Cardiac muscle cell (in vitro differentiated cells and primary cell): ENCODE results near the gene HHAT. TPM values are rescaled to one million over a fixed set of nuclear protein-coding genes. Genes with fewer than 3 reads are reported as not detected.

Source experiments
- DNase-seq, 2 donors: peaks; one replicate each; pipeline versions ENCODE4 v3.0.0 to v3.0.0-alpha.2; 2010 to 2017; ENCODE audit warnings: low read depth in 1 of 2, low spot score in 1 of 2
- H3K27ac ChIP-seq: fragments of 200-600 bp; sonication (generic); 2 replicates; pipeline ENCODE4 v1.5.1; 2016
- H3K27me3 ChIP-seq: fragments of 200-600 bp; sonication (generic); 2 replicates; pipeline ENCODE4 v1.6.0; 2016; ENCODE audit warnings: control low read depth
- H3K36me3 ChIP-seq: fragments of 200-600 bp; sonication (generic); 2 replicates; pipeline ENCODE4 v1.5.1; 2016; ENCODE audit warnings: control low read depth
- H3K4me1 ChIP-seq: fragments of 200-600 bp; sonication (generic); 2 replicates; pipeline ENCODE4 v1.8.1; 2017; ENCODE audit warnings: low read depth, mild to moderate bottlenecking, mixed run types
- H3K4me3 ChIP-seq: fragments of 200-600 bp; sonication (generic); 2 replicates; pipeline ENCODE4 v1.5.1; 2016; ENCODE audit warnings: mild to moderate bottlenecking
- H3K9me3 ChIP-seq: fragments of 200-600 bp; sonication (generic); 2 replicates; pipeline ENCODE4 v1.5.1; 2017; ENCODE audit warnings: low read depth, mild to moderate bottlenecking, control low read depth
- polyA plus RNA-seq: library from polyadenylated mRNA; unstranded; fragments of >200 nt; fragmentation: Nextera tagmentation; extraction: Ambion mirVana; gene quantifications from 2 replicates; pipeline ENCODE4 v1.2.1, GENCODE V29; 2016
- total RNA-seq: library from RNA; depleted of rRNA; stranded (reverse); fragments of >200 nt; gene quantifications from 2 replicates; pipeline ENCODE4 v1.2.3, GENCODE V29; 2016
- TF ChIP-seq, protein P1 (sequence below): IDR thresholded peaks from 2 replicates; pipeline ENCODE4 v1.5.1; 2012; ENCODE audit warnings: low read depth, mild to moderate bottlenecking, low read length

The HHAT gene
- total and polyA plus RNA-seq, 2 experiments from 2014 or later = 3.6 to 8.4 TPM

DNA sequence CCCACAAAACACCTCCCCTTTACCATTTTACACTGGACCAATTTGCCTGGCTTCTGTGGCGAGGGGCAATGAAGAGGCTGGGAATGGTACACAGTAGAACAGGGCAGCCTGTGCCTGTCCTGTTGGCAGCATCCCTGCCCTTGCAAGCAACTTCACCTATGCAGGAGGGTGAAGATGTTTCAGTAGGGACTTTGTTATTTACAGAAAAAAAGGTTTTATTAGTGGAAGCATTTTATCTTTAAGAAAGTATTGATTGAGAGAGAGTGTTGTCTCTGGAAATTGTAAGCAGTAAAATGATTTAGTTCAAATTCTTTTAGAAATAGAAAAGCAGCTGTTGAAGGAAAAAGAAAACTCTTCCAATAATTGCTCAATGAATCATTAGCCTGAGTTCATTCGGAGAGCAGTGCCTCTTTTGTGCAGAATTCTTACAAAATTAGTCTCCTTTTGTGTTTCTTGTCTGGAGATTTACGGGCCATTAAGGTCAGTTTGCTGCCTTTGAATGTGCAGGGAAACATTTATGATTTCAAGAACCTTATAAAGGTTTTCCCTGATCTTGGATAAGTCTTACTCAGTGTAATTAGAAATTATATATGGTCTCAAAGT, 49.1 kb downstream of the HHAT start:
- TF ChIP-seq, protein P1, sequence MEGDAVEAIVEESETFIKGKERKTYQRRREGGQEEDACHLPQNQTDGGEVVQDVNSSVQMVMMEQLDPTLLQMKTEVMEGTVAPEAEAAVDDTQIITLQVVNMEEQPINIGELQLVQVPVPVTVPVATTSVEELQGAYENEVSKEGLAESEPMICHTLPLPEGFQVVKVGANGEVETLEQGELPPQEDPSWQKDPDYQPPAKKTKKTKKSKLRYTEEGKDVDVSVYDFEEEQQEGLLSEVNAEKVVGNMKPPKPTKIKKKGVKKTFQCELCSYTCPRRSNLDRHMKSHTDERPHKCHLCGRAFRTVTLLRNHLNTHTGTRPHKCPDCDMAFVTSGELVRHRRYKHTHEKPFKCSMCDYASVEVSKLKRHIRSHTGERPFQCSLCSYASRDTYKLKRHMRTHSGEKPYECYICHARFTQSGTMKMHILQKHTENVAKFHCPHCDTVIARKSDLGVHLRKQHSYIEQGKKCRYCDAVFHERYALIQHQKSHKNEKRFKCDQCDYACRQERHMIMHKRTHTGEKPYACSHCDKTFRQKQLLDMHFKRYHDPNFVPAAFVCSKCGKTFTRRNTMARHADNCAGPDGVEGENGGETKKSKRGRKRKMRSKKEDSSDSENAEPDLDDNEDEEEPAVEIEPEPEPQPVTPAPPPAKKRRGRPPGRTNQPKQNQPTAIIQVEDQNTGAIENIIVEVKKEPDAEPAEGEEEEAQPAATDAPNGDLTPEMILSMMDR = no peak
- Histone ChIP-seq H3K9me3 (no peaks in the 10 kb centered on the region), H3K36me3 (no peaks in the 10 kb centered on the region), H3K27ac (no peak overlapping the region), H3K4me1 (no peaks in the 10 kb centered on the region), H3K27me3 (no peaks in the 10 kb centered on the region), H3K4me3 (no peak overlapping the region)
- no peak for DNase-seq

DNA sequence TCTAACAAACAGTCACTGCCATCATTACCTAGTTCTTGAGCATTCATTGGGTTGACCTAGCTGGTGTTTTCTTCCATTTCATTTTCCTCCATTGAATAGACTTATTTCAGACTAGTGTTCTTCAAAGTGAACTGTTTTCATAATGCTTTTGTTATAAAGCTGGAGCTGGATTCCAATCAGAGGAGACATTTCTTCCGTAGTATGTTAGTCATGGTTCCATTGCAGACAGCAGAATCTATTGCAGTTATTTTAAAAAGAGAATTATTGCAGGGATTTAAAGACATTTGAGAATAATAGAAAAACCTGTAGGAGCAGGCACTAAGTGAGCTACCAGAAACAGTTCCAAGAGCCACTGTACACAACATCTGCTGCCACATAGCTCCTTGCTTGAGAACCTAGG, 50.0 kb downstream of the HHAT start:
- Histone ChIP-seq H3K27ac (no peak overlapping the region), H3K9me3 (no peaks in the 10 kb centered on the region), H3K36me3 (no peaks in the 10 kb centered on the region), H3K27me3 (no peaks in the 10 kb centered on the region), H3K4me3 (no peak overlapping the region), H3K4me1 (no peaks in the 10 kb centered on the region)
- no peak for DNase-seq
- TF ChIP-seq, protein P1 = no peak

DNA sequence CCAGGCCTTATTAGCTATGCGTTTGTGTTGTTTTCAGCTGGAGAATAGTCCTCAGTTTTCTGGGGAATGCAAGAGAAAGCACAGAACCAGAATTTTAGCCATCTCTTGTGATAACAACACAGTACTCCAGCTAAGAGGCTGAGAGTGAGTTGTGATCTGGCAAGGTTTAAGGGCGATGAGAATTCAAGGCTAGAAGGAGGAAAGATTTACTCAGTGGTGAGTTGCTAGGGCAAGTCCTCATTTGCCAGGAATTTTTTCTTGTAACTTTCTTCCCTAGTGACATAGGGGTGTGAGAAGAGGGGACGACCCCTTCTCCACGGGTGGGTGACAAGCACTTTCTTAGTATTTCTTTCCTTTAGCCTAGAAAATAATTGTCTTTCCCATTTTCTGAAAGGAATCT, 53.2 kb downstream of the HHAT start:
- no peak for DNase-seq
- no peaks in the 10 kb centered on the region for H3K27me3 ChIP-seq
- H3K27ac ChIP-seq = no peak overlapping the region
- H3K4me3 ChIP-seq = no peak overlapping the region
- TF ChIP-seq, protein P1 = no peak
- H3K36me3 ChIP-seq = no peaks in the 10 kb centered on the region
- no peaks in the 10 kb centered on the region for H3K4me1 ChIP-seq
- no peaks in the 10 kb centered on the region for H3K9me3 ChIP-seq

DNA sequence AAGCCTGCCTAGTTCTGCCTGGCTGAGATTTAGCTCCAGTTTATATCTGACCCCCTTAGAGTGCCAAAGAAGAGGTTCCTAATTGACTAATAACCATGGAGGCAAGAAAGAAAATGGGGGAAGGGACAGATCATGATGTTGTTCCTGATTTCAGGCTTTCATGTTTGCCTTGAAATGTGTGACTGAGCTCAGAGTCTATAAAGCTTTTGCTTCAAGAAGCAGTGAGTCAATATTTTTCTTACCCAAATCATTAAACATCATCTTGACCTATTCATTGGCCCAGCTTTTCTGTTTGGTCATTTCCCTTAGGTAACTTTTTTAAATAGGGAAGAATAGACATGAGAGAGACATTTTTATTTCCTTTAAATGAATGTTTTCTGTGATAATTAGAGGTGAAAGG, 55.9 kb downstream of the HHAT start:
- H3K27ac ChIP-seq = no peak overlapping the region
- no peak for DNase-seq
- H3K36me3 ChIP-seq = no peaks in the 10 kb centered on the region

DNA sequence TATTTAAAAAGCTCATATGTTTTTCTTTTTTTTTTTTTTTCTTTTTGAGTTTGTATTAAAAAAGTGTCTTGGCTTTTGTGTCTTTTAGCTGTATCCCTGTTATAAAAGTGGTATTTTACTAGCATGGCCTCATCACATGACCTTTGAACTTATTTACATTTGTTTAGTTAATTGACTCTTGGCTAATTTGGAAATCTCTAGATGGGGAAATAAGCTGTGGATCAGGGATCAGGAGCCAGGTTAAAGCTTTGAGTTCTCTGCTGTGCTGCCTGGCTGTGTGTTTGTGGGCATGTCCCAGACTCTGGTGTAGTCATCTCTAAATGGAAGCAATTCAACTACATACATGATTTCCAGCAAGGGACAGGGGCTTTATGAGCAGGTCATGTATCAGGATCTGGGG, 56.5 kb downstream of the HHAT start:
- Histone ChIP-seq H3K36me3 (no peaks in the 10 kb centered on the region), H3K27ac (no peak overlapping the region), H3K27me3 (no peaks in the 10 kb centered on the region), H3K9me3 (no peaks in the 10 kb centered on the region), H3K4me1 (no peaks in the 10 kb centered on the region), H3K4me3 (no peak overlapping the region)
- DNase-seq = no peak
- TF ChIP-seq, protein P1 = no peak

More for the DNA sequence above, 55.9 kb downstream of the HHAT start:
- no peaks in the 10 kb centered on the region for H3K4me1 ChIP-seq
- TF ChIP-seq, protein P1 = no peak
- H3K9me3 ChIP-seq = no peaks in the 10 kb centered on the region
- H3K27me3 ChIP-seq = no peaks in the 10 kb centered on the region
- H3K4me3 ChIP-seq = no peak overlapping the region
